ENCODE measurements around the gene SETD2. TPM values are rescaled to one million over a fixed set of nuclear protein-coding genes. Genes with fewer than 3 reads are reported as not detected.

SETD2 gene
- total and polyA plus RNA-seq, 9 of the 15 experiments (the other 6 are each of a cell fraction or from before 2014, with no cell fraction given) = 8.2 to 44.0 (median 33.6) TPM

GRCh38 chr3:46987743-46988401 lies 176.0 kb downstream of the SETD2 start (continued):
- TF ChIP-seq UBTF (IDR thresholded peaks at IDR 0.05; ENCODE audit: borderline replicate concordance in 1 of 2, low read depth in 2 of 2, low read length in 2 of 2) (0 out of 4 replicates have a peak, but pooled peaks of 1 of the 2 experiments have one; percentile 3), RBM14 (IDR thresholded peaks at IDR 0.05; ENCODE audit: borderline replicate concordance, insufficient read depth, low read depth, low read length) (no peak), KDM5B (IDR thresholded peaks at IDR 0.05; ENCODE audit: insufficient replicate concordance, low read depth, low read length) (peak; percentile 65), ZNF518B (CRISPR knock-in tag; IDR thresholded peaks at IDR 0.05) (no peak), BCOR (IDR thresholded peaks at IDR 0.05) (peak; percentile 84), RFX7 (CRISPR knock-in tag; IDR thresholded peaks at IDR 0.05) (no peak), TEAD1 (CRISPR knock-in tag; IDR thresholded peaks at IDR 0.05) (0 out of 4 replicates have a peak, but pooled peaks of 1 of the 2 experiments have one; percentile 13), MIER1 (IDR thresholded peaks at IDR 0.05; ENCODE audit: low read depth) (peak; percentile 61; the same call in 1 of the 2 replicates)
